ENCODE data around the gene MSANTD2.

The MSANTD2 gene

DNA sequence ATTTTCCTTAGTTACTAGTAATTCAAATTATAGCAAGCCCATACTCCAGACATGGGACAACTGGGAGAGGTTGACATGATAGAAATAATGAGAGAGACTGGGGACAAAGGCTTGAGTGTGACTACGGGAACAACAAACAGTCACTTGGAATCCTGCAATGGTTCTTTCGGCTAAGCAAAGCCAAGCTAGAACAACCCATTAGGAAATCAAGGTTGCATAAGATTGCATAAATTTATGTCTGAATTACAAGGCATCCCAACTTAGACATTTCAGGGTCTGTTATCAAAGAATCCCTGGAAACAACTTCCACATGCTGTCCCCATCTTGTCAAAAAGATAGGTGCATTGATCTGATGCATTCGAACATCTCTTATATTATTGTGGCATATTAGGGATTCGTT is 70.6 kb downstream of the MSANTD2 start:
- TF ChIP-seq, protein P1, sequence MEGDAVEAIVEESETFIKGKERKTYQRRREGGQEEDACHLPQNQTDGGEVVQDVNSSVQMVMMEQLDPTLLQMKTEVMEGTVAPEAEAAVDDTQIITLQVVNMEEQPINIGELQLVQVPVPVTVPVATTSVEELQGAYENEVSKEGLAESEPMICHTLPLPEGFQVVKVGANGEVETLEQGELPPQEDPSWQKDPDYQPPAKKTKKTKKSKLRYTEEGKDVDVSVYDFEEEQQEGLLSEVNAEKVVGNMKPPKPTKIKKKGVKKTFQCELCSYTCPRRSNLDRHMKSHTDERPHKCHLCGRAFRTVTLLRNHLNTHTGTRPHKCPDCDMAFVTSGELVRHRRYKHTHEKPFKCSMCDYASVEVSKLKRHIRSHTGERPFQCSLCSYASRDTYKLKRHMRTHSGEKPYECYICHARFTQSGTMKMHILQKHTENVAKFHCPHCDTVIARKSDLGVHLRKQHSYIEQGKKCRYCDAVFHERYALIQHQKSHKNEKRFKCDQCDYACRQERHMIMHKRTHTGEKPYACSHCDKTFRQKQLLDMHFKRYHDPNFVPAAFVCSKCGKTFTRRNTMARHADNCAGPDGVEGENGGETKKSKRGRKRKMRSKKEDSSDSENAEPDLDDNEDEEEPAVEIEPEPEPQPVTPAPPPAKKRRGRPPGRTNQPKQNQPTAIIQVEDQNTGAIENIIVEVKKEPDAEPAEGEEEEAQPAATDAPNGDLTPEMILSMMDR (IDR thresholded peaks at IDR 0.05) = no peak

DNA sequence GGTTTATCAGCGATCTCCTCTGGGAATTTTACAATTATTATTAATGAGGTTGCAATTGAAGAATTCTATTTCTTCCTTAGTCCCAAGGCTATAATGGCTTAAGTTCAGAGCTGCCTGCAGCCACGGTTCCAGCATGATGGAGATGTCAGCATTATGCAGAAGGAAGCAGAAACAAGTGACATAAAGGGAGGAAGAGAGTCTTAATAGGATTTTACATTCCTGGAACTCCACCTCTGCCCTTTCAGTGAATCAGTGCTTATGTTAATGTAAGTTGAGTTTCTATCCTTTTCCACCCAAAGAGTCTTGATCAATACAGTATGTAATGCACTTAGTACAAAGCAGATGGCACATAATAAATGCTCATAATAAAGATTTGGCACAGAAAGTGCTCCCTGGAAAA is 72.1 kb downstream of the MSANTD2 start:
- TF ChIP-seq, protein P1 (IDR thresholded peaks at IDR 0.05) = no peak

DNA sequence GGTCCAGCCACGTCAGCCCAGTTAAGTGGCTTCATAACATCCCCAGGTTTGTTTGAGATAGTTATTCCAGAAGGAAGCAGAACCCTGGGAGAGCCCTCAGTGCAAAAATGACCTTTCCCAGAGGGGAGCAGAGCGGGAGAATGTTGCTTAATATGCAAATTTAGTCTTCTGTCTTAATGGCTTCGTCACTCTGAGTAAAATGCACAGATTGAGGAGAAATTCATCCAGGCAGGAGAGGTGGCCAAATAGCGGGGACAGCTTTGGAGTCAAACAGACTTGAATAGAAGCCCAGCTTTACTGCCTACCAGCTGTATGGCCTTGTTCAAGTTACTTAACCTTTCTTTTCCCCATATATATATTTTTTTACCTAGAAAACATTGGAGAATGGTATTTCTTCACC is 72.7 kb downstream of the MSANTD2 start:
- TF ChIP-seq, protein P1 (IDR thresholded peaks at IDR 0.05) = no peak

DNA sequence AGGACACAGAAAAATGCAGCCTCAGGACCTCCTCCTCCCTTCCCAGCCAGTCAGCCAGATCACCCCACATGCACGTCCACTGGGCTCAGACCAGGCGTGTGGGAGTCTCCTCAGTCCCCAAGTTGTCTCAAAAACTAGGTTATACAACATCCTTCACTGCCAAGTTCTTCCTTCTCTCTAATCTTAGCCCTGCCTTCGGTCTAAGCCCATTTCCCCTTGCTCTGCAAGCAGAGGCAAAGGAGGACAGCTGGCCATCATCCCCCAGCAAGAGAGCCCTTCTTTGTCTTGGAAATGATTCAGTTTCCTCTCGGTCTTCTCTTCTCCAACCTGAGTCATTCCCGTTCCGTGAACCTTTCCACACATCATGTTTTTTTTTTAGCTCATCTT is 74.5 kb downstream of the MSANTD2 start:
- TF ChIP-seq, protein P1 (IDR thresholded peaks at IDR 0.05) = no peak

DNA sequence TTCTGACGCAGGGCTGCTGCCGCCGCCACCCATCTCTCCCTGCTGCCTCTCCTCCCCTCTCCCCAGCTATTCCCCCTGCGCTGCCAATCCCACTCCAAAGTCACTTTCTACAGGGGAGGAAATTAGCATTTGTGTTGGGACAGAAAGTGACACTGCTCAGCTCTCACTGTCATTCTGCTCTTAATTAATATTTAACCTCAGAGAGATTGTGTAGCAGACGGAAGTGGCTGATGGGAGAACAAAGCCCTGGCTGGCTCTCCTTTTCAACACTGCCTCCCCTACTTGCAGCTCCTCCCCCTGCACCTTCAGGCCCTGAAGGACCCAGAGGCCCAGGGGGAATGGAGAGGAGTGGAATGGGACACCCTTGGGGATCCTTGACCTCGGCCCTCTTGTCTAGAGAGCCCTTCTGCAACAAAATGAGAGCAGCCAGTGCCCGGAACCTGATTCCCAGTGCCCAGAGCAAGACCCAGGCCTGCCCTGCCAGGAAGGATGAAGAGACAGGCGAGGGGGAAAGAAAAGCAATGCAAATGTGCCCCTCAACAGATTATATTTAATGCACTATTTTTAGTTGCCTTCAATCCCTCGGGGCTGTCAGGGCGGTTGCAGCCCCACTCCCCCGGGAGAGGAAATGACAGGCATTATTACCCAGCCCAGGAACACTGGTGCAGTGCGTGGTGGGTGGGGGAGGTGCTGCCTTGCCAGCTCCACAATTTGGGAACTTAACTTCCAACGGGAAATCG is 75.1 kb downstream of the MSANTD2 start:
- TF ChIP-seq, protein P1 (IDR thresholded peaks at IDR 0.05) = no peak

DNA sequence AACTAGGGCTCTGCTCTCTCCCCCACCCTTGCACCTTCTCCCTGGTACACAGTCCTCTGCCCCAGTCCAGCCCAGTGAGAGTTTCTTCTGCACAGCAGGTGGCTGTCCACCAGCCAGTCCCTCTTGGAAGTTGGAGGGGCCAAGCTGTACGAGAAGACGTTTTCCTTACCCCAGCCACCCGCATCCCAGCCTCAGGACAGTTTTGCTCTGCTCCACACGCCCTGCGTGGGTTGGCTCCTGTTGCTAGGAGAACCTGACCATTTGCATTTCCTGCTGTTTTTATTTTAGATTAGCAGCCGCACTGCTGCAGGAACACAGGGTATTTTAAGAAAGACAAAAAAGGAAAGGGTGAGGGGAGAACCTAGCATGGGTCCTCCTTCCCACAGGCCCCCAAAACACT is 78.0 kb downstream of the MSANTD2 start:
- TF ChIP-seq, protein P1 (IDR thresholded peaks at IDR 0.05) = no peak

DNA sequence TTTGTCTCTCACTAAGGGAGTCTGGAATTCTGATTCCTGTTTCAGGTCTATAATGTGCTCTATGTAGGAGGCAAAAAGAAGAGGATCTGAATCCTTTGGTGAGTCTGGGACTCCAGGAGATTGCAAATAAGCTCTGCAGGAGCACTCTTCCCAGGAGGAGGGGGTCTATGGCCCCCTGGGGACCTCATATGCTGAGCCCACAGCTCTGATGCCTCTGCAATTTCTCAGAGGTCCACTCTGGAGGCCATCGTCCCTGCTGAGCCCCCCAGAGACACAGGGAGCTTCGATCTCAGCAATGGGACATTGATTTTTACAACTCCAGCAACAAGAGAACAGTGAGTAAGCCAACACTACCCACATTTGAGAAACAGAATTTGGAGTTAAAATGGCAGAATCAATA is 80.7 kb downstream of the MSANTD2 start:
- TF ChIP-seq, protein P1 (IDR thresholded peaks at IDR 0.05) = no peak

DNA sequence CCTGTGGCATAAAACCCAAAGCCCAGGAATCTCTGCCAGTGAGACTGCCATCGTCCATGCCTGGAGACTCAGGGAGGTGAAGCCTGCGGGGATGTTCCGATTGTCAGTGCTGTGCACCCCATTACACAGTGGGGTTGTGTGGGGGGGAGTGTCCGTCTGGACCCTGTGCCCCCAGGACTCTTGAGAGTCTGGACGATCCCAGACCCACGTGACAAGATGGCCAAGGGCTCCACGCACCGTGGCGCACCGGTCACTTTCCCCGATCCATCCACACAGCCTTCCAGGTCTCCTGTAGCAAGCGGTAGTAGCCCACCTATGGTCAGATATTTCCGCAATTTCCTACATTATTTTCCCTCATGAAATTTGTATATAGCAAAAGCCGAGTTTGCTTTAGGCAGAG is 81.4 kb downstream of the MSANTD2 start:
- TF ChIP-seq, protein P1 (IDR thresholded peaks at IDR 0.05) = no peak
